Glomerular visceral epithelial cell (primary cell): ENCODE results near the gene OR4M2.
"Not testable (repeated sequence)": the region's sequence is repeated elsewhere in the genome, so short reads cannot be mapped to it uniquely, and the experiment has no call there.

Experiments
- DNase-seq: peaks from one replicate; pipeline ENCODE4 v3.0.0-alpha.2; 2016; ENCODE audit errors: extremely low spot score

Gene OR4M2, protein sequence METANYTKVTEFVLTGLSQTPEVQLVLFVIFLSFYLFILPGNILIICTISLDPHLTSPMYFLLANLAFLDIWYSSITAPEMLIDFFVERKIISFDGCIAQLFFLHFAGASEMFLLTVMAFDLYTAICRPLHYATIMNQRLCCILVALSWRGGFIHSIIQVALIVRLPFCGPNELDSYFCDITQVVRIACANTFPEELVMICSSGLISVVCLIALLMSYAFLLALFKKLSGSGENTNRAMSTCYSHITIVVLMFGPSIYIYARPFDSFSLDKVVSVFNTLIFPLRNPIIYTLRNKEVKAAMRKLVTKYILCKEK

DNA sequence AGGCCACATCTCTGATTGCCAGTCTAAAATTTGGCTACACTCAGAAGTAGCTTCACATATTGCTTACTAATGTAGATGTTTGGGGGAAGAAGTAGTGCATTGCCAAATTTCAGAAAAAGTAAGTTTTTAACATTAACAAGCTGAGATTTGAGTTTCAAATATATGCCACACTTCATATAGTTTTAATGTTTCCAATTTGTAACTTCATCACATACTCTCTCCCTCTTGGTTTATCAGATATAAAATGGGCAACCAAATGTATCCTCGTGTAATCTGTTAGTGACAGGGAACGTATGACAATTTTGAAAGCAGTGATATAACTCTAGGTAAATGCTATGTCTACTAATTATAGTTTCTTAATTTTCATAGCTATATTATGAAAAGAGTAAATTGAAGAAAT, at the start of gene OR4M2:
OR4M2 (plus strand) TSS at position 301 of the 400 bp plus-strand sequence; CDS start at position 399, 98 bp downstream.
- not testable (repeated sequence) for DNase-seq

DNA sequence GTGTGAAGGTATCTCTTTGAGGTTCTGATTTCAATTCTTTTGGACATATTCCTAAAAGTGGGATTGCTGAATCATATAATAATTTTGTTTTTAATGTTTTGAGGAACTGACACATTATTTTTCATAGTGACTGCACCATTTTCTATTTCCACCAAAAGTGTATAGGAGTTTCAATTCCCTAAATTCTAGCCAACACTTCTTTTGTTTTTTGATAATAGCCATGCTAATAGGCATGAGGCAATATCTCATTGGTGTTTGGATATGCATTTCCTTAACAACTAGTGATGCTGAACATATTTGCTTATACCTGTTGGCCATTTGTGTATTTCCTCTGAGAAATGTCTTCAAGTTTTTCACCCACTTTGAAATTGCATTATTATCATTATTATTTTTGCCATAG, 11.1 kb upstream of the OR4M2 start:
- DNase-seq = not testable (repeated sequence)

DNA sequence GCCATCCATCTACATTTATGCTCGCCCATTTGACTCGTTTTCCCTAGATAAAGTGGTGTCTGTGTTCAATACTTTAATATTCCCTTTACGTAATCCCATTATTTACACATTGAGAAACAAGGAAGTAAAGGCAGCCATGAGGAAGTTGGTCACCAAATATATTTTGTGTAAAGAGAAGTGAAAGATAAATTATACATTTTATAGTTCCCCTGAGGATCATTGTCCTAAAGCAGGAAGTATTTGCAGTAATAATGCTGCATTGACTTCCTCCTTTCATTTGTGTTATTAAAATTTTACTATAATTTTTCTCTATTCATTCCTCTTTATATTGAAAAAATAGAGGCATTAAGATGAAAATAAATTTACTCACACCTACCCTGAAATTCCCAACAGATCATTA, 1.1 kb downstream of the OR4M2 start:
- not testable (repeated sequence) for DNase-seq

DNA sequence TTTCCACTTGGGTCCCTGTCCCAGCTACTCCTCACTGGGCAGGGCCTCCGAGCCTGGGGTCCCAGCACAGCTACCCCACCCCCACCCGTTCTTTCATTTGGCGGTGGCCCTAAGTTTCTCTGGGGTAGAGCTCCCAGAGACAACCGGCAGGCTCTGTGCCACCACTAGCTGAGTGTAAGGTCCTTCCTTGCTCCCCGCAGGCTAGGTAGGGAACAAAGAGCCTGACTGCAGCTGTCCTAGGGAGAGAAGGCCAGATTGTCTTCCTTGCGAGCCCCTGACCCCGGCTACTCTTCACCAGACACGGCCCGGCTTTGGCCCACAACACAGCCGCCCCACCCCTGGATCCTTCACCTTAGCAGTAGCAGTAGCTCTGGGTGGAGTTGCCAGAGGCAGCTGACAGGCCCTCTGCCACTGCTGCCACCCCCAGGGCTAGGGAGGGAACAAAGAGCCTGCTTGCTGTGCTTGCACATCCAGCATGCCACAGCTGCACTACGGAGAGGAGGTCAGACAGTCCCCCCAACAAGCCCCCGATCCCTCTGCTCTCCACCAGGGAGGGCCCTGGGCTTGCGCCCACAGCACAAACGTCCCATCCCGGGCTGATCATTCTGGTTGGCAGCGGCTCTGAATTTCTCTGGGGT, 18.4 kb downstream of the OR4M2 start:
- not testable (repeated sequence) for DNase-seq

DNA sequence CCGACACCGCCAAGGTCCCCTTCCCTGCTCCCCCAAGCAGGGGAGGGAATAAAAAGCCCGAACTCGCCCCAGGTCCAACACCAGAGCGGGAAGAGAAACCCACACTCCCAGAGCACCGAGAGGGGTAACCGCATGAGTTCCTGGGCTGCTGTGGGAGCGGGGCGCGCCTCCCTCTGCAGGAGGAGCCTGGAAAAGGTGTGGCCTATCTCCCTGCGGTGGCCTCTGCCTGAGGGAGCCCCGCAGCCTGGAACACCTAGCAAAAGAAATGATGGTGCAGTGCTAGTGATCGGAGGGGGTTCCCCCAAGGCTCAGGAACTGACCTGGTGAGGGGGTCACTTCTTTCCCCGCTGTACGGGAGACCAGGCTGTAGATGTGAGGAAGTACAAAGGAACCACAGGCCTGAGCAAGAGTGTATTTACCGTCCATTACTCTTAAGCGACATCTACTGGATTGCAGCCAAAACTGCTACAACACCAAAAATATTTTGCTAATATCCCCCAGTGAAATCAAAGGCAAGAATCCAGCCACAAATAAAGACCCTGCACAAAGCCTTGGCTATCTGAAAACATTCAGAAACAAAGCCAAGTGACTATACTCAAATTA, 19.1 kb downstream of the OR4M2 start:
- not testable (repeated sequence) for DNase-seq

DNA sequence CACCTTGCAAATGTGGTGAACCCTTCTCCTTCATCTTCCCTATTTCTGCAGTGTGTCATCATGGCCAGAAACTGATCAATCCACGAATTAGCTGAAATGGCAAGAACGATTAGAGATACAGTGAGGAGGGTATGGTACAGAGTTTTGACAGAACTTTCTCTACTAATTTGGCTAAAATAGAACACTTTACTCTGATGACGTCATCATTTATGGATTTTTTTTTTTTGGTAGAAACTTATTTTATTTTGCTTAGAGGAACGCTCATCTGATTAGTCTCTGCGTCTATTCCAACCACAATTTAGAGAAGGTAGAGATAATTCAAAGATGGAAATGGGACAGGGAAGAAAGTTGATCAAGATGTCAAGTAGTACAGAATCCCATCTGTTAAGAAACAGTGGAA, 41.7 kb downstream of the OR4M2 start:
- DNase-seq = not testable (repeated sequence)
